GM19324 (cell line): Measurements from ENCODE around the gene KLHL17.

Experiments
- ATAC-seq: cut with Tn5 transposase; IDR thresholded peaks from one replicate; pipeline ENCODE4 v1.9.1; 2021; ENCODE audit warnings: mild to moderate bottlenecking, moderate library complexity; ENCODE audit not compliant: unreplicated experiment, low FRiP score

The KLHL17 gene

GRCh38 chr1:1013922-1014648 is 53.7 kb downstream of the KLHL17 start:
- ATAC-seq = no peak

DNA sequence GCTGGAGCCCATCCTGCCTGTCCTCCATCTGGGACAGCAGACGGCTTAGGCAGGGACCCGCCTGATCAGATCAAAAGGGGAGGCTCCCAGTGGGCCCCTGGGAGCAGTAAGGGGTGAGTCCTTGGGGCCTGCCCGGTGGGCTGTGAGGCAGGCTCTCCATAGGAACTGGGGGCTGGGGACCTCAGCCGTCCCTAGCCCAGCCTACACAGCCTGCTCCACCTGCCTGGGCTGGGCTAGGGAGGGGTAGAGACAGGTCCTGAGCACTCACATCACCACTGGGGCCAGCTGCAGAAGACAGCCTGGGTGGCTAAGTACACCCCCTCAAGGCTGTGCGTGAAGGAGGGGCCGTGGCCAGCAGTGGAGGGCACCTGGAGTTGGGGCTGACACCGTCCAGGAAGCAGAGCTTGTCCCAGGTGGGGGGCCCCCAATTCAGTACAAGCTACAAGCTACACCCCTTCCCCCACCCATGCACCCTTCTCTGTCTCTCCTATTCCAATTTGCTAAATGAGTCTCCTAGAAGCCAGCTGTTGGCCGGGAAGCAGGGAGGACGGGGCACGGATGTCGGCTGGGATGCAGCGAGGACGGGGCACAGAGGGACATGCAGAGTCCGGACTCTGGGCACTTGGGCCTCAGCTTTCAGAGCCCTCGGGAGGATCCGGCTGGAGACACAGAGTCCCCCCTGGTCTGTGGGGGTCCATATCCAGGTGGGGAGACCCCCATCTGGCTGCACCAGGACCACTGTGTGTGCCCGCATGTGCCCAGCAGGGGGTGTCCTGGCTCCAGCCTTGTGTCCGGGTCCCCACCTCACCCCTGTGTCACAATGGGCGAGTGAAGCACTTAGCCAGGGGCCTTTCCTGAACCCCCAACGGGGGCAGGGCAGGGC is 54.7 kb downstream of the KLHL17 start:
- ATAC-seq = no peak
